DOHH2 (cell line): ENCODE results near the gene PDE4D.

ENCODE experiments used
- H3F3A ChIP-seq: fragments of 200-600 bp; sonication (generic), shearing (Covaris generic); 2 replicates; pipeline ENCODE4 v1.6.0; 2016; ENCODE audit warnings: antibody characterized with exemption, mild to moderate bottlenecking; ENCODE audit not compliant: control insufficient read depth, insufficient read depth
- H3K27ac ChIP-seq: fragments of 200-600 bp; sonication (generic); 2 replicates; pipeline ENCODE4 v1.5.1; 2014; ENCODE audit warnings: low read depth, mild to moderate bottlenecking, low read length, moderate library complexity
- H3K27me3 ChIP-seq: fragments of 200-600 bp; sonication (generic); 2 replicates; pipeline ENCODE4 v1.6.1; 2014; ENCODE audit warnings: mild to moderate bottlenecking, low read length, mixed read lengths; ENCODE audit not compliant: control insufficient read depth
- H3K36me3 ChIP-seq: fragments of 200-600 bp; sonication (generic); 2 replicates; pipeline ENCODE4 v1.6.1; 2014; ENCODE audit warnings: mild to moderate bottlenecking, low read length, moderate library complexity, mixed read lengths; ENCODE audit not compliant: control insufficient read depth
- H3K4me1 ChIP-seq: fragments of 200-600 bp; sonication (generic); 2 replicates; pipeline ENCODE4 v1.6.1; 2014; ENCODE audit warnings: mild to moderate bottlenecking, low read length, mixed read lengths; ENCODE audit not compliant: control insufficient read depth
- H3K4me2 ChIP-seq: fragments of 200-600 bp; sonication (generic); 2 replicates; pipeline ENCODE4 v1.6.0; 2014; ENCODE audit warnings: mild to moderate bottlenecking, low read length, moderate library complexity
- H3K4me3 ChIP-seq: fragments of 200-600 bp; sonication (generic); 2 replicates; pipeline ENCODE4 v1.5.1; 2014; ENCODE audit warnings: mild to moderate bottlenecking, low read length, mixed read lengths
- H3K79me2 ChIP-seq: fragments of 200-600 bp; sonication (generic); 2 replicates; pipeline ENCODE4 v1.6.1; 2014; ENCODE audit warnings: mild to moderate bottlenecking, low read length, mixed read lengths; ENCODE audit not compliant: control insufficient read depth
- H3K9me2 ChIP-seq: fragments of 200-600 bp; sonication (generic); replicated peaks from 2 replicates; pipeline ENCODE4 v1.6.1; 2014; ENCODE audit warnings: mild to moderate bottlenecking, low read length, mixed read lengths; ENCODE audit not compliant: control insufficient read depth
- H3K9me3 ChIP-seq: fragments of 200-600 bp; sonication (generic); 2 replicates; pipeline ENCODE4 v1.6.1; 2014; ENCODE audit warnings: antibody characterized with exemption, low read length, mixed read lengths; ENCODE audit not compliant: control insufficient read depth, insufficient read depth
- H4K20me1 ChIP-seq: fragments of 200-600 bp; sonication (generic); 2 replicates; pipeline ENCODE4 v1.6.0; 2014; ENCODE audit warnings: low read depth, mild to moderate bottlenecking, antibody characterized with exemption, low read length, moderate library complexity; ENCODE audit not compliant: control insufficient read depth, insufficient read depth
- EZH2phosphoT487 ChIP-seq: fragments of 200-600 bp; sonication (generic); IDR thresholded peaks from 2 replicates; pipeline ENCODE4 v1.6.1; 2017; ENCODE audit warnings: borderline replicate concordance, mild to moderate bottlenecking, antibody characterized with exemption, low read length, moderate library complexity, mixed read lengths
- TF ChIP-seq, protein P1 (sequence below): fragments of 200-600 bp; sonication (generic); IDR thresholded peaks from one replicate; pipeline ENCODE4 v1.5.1; 2014; ENCODE audit warnings: antibody characterized with exemption, mild to moderate bottlenecking, low read depth, low read length; ENCODE audit not compliant: poor library complexity, severe bottlenecking

Gene PDE4D

DNA sequence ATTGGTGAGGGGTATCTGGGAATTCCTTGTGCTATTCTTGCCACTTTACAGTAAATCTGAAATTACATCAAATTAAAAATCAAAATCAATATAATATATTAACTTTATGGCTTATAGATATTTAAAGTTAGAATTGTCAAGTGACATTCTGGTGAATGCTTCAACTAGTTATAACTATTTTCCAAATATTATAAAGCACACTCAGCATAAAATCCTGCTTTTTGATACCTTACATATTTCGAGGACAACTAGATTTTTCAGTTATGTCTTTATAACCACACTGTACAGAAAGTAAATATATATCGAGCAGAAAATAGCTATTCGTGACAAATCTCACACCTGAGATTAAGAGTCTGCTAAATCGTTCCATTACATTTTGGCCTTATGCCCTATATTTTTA, 210.2 kb downstream of the PDE4D start:
- 0 out of 2 replicates have a peak, but pooled peaks cover 3% of the 10 kb centered on the region for H3F3A ChIP-seq
- no peak overlapping the region for H3K4me2 ChIP-seq
- H4K20me1 ChIP-seq = no peaks in the 10 kb centered on the region
- peaks cover 29% of the 10 kb centered on the region for H3K4me1 ChIP-seq
- no peak overlapping the region for H3K4me3 ChIP-seq
- no peaks in the 10 kb centered on the region for H3K79me2 ChIP-seq
- no peaks in the 10 kb centered on the region for H3K27me3 ChIP-seq
- H3K9me2 ChIP-seq = no peaks in the 10 kb centered on the region
- H3K27ac ChIP-seq = no peak overlapping the region
- no peaks in the 10 kb centered on the region for H3K9me3 ChIP-seq
- no peak for TF ChIP-seq EZH2phosphoT487
- TF ChIP-seq, protein P1, sequence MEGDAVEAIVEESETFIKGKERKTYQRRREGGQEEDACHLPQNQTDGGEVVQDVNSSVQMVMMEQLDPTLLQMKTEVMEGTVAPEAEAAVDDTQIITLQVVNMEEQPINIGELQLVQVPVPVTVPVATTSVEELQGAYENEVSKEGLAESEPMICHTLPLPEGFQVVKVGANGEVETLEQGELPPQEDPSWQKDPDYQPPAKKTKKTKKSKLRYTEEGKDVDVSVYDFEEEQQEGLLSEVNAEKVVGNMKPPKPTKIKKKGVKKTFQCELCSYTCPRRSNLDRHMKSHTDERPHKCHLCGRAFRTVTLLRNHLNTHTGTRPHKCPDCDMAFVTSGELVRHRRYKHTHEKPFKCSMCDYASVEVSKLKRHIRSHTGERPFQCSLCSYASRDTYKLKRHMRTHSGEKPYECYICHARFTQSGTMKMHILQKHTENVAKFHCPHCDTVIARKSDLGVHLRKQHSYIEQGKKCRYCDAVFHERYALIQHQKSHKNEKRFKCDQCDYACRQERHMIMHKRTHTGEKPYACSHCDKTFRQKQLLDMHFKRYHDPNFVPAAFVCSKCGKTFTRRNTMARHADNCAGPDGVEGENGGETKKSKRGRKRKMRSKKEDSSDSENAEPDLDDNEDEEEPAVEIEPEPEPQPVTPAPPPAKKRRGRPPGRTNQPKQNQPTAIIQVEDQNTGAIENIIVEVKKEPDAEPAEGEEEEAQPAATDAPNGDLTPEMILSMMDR = no peak
- H3K36me3 ChIP-seq = no peaks in the 10 kb centered on the region

DNA sequence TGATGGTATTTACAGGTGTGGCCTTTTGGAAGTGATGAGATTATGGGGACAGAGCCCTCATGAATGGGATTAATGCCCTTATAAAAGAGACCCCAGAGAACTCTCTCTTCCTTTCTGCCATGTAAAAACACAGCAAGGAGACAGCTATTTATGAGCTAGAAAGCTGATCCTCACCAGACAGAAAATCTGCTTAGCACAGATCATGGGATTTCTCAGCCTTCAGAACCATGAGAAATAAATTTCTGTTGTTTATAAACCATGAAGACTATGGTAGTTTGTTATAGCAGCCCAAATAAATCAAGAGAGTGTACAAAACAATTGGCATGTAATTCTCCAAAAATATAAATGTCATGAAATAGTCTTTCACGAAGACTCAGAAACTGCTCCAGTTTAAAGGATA, 211.0 kb downstream of the PDE4D start:
- Histone ChIP-seq H3K79me2 (no peaks in the 10 kb centered on the region), H3K9me3 (no peaks in the 10 kb centered on the region)

DNA sequence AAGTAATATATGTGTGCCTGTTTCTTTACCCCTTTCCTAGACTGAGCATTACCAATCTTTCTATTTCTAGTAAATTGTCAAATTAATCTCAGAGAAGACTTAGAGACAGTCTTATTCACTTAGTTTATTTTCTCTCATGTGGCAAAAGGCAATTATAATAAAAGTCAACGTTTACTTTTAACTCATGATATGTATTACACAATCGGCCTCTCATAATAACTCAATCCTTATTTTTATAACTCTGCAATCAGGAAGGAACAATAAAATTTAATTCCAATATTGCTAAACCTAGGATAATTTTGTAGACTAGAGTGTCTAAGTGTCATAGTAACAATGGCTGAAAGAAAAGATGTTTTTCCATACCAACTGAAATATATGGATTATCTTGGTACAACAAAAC, 214.6 kb downstream of the PDE4D start:
- no peaks in the 10 kb centered on the region for H3K27me3 ChIP-seq
- H3K9me2 ChIP-seq = no peaks in the 10 kb centered on the region
- H3K79me2 ChIP-seq = no peaks in the 10 kb centered on the region
- H3K36me3 ChIP-seq = no peaks in the 10 kb centered on the region
- H4K20me1 ChIP-seq = no peaks in the 10 kb centered on the region
- H3F3A ChIP-seq = no peaks in the 10 kb centered on the region
- H3K9me3 ChIP-seq = no peaks in the 10 kb centered on the region
- H3K27ac ChIP-seq = no peak overlapping the region
- H3K4me3 ChIP-seq = no peak overlapping the region
- H3K4me2 ChIP-seq = no peak overlapping the region
- TF ChIP-seq EZH2phosphoT487 = no peak
- TF ChIP-seq, protein P1 = no peak
- no peaks in the 10 kb centered on the region for H3K4me1 ChIP-seq

More for the DNA sequence above, 211.0 kb downstream of the PDE4D start:
- H3K27ac ChIP-seq = no peak overlapping the region
- H3K4me3 ChIP-seq = no peak overlapping the region
- H3K27me3 ChIP-seq = no peaks in the 10 kb centered on the region
- H3K4me1 ChIP-seq = peaks cover 29% of the 10 kb centered on the region
- H4K20me1 ChIP-seq = no peaks in the 10 kb centered on the region
- no peak for TF ChIP-seq EZH2phosphoT487
- TF ChIP-seq, protein P1 = no peak
- H3F3A ChIP-seq = 0 out of 2 replicates have a peak, but pooled peaks cover 3% of the 10 kb centered on the region
- H3K9me2 ChIP-seq = no peaks in the 10 kb centered on the region
- H3K4me2 ChIP-seq = no peak overlapping the region
- H3K36me3 ChIP-seq = no peaks in the 10 kb centered on the region
